ENCODE results near the gene DOCK2. TPM values are rescaled to one million over a fixed set of nuclear protein-coding genes. Genes with fewer than 3 reads are reported as not detected.

DOCK2 gene
- total and polyA plus RNA-seq, 2 experiments from 2014 or later = 6.5 to 10.4 TPM

DNA sequence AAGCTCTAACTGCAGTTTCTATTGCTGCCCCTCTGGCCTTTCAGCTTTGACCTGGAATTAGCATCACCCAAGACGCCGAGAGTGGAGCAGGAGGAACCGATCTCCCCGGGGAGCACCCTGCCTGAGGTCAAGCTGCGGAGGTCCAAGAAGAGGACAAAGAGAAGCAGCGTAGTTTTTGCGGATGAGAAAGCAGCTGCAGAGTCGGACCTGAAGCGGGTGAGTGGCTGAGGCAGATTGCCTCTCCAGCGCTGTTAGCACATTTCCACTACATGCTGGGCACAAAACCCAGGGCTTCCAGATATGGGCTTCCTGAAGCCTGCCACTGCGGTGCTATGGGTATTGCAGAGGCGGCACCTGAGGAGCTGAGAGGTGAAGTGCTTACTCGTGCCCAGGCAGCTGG, 441.9 kb downstream of the DOCK2 start:
- Histone ChIP-seq H3K9me2 (ENCODE audit: insufficient read depth) (no peaks in the 10 kb centered on the region), H3K27me3 (replicated peaks; ENCODE audit: insufficient read depth) (no peaks in the 10 kb centered on the region), H3K27ac (no peak overlapping the region), H3K36me3 (ENCODE audit: low read depth) (no peaks in the 10 kb centered on the region), H4K20me1 (ENCODE audit: insufficient read depth) (no peaks in the 10 kb centered on the region), H3K9me3 (ENCODE audit: low read depth) (no peaks in the 10 kb centered on the region), H3K9ac (no peak overlapping the region), H3K4me3 (no peak overlapping the region), H3K79me2 (ENCODE audit: insufficient read depth) (no peaks in the 10 kb centered on the region), H2AFZ (no peak overlapping the region), H3F3A (ENCODE audit: insufficient read depth) (no peaks in the 10 kb centered on the region), H3K4me1 (ENCODE audit: insufficient read depth) (no peaks in the 10 kb centered on the region), H3K4me2 (ENCODE audit: unreplicated experiment) (no peak overlapping the region)
- in situ Hi-C loops (cut with MboI) = loop anchor here (25.0 kb wide), 1 partner anchor 533 kb away; no protein-coding TSS in a partner anchor
- WGBS, 2 experiments (ENCODE audit: low coverage in 1 of 2, low lambda C conversion rate in 2 of 2, missing lambda C conversion rate in 2 of 2) = 79% methylated on average over 13 of the region's 13 CpGs
- no peak for DNase-seq
- no peak for TF ChIP-seq EZH2 (IDR thresholded peaks at IDR 0.05; ENCODE audit: insufficient read depth, poor library complexity, severe bottlenecking)
- TF ChIP-seq EZH2phosphoT487 (IDR thresholded peaks at IDR 0.05; ENCODE audit: insufficient read depth, low read depth) = no peak

- no peak overlapping the region for H3K9ac ChIP-seq
- TF ChIP-seq EZH2phosphoT487 (IDR thresholded peaks at IDR 0.05; ENCODE audit: insufficient read depth, low read depth) (no peak), EZH2 (IDR thresholded peaks at IDR 0.05; ENCODE audit: insufficient read depth, poor library complexity, severe bottlenecking) (no peak)
- no peaks in the 10 kb centered on the region for H3K79me2 ChIP-seq (ENCODE audit: insufficient read depth)
- no peaks in the 10 kb centered on the region for H4K20me1 ChIP-seq (ENCODE audit: insufficient read depth)
- no peak overlapping the region for H2AFZ ChIP-seq
- no peak overlapping the region for H3K27ac ChIP-seq
- no peaks in the 10 kb centered on the region for H3K27me3 ChIP-seq (replicated peaks; ENCODE audit: insufficient read depth)
- in situ Hi-C loops (cut with MboI) = loop anchor here (25.0 kb wide), 1 partner anchor 532 kb away; no protein-coding TSS in a partner anchor
- H3K9me2 ChIP-seq (ENCODE audit: insufficient read depth) = no peaks in the 10 kb centered on the region
- no peak overlapping the region for H3K4me2 ChIP-seq (ENCODE audit: unreplicated experiment)
- H3K9me3 ChIP-seq (ENCODE audit: low read depth) = no peaks in the 10 kb centered on the region
- WGBS, 2 experiments (ENCODE audit: low coverage in 1 of 2, low lambda C conversion rate in 2 of 2, missing lambda C conversion rate in 2 of 2) = 100% methylated on average over 1 of the region's 1 CpG
- H3F3A ChIP-seq (ENCODE audit: insufficient read depth) = no peaks in the 10 kb centered on the region
- H3K36me3 ChIP-seq (ENCODE audit: low read depth) = no peaks in the 10 kb centered on the region
- no peaks in the 10 kb centered on the region for H3K4me1 ChIP-seq (ENCODE audit: insufficient read depth)
- no peak for DNase-seq
- no peak overlapping the region for H3K4me3 ChIP-seq
Observed at GRCh38 chr5:170080217-170080616, 443.1 kb downstream of the DOCK2 start.

DNA sequence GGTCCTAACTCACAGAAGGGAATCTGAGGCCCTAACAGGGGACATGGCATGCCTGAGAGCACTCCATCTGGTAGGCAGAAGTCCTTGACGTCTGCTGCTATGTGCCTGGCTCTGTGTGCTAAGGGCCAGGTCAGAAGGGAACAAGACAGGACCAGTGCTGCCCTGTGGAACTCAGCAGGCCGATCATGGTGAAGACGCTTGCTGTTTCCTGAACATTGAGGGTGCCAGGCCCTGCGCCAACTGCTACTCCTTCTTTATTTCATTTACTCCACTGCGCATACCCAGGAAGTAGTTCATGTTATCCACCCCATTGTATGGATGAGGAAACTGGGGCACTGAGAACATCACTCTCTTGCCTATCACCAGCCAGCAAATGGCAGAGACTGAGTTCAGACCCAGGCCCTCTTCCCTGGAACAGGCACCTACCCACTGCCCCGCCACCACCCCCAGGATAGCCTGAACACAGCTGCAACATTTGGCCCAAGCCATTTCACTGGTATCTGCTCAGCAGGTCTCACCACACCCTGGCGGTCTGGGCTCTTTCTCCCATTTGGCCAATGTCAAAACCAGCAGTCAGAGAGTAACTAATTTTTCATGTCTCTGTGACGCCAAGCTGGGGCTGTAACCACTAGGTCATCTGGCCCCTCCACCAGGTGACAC, 443.8 kb downstream of the DOCK2 start:
- no peaks in the 10 kb centered on the region for H3K9me2 ChIP-seq (ENCODE audit: insufficient read depth)
- WGBS, 2 experiments (ENCODE audit: low coverage in 1 of 2, low lambda C conversion rate in 2 of 2, missing lambda C conversion rate in 2 of 2) = 69 to 79% methylated on average over 7 to 8 of the region's 8 CpGs
- H4K20me1 ChIP-seq (ENCODE audit: insufficient read depth) = no peaks in the 10 kb centered on the region

DNA sequence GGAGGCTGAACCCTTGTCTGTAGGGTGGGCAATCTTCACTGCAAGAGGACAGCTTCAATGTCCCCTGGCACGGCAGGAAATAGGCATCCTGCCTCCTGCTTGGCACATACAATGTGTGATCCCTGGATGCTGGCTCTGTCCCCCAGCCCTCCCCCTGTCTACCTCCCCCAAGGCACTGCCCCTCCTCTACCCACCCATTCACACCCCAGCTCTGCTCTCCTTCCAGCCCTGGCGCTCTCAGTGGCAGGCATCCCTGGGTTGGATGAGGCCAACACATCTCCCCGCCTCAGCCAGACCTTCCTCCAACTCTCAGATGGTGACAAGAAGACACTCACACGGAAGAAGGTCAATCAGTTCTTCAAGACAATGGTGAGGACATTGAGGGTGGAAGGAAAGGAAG, 444.5 kb downstream of the DOCK2 start:
- no peaks in the 10 kb centered on the region for H3K27me3 ChIP-seq (replicated peaks; ENCODE audit: insufficient read depth)
- 67 to 74% methylated on average over 4 of the region's 4 CpGs for WGBS, 2 experiments (ENCODE audit: low coverage in 1 of 2, low lambda C conversion rate in 2 of 2, missing lambda C conversion rate in 2 of 2)
- no peaks in the 10 kb centered on the region for H4K20me1 ChIP-seq (ENCODE audit: insufficient read depth)
- no peaks in the 10 kb centered on the region for H3K79me2 ChIP-seq (ENCODE audit: insufficient read depth)
- TF ChIP-seq EZH2phosphoT487 (IDR thresholded peaks at IDR 0.05; ENCODE audit: insufficient read depth, low read depth) (no peak), EZH2 (IDR thresholded peaks at IDR 0.05; ENCODE audit: insufficient read depth, poor library complexity, severe bottlenecking) (no peak)
- no peak for DNase-seq
- no peak overlapping the region for H3K9ac ChIP-seq
- H3K36me3 ChIP-seq (ENCODE audit: low read depth) = no peaks in the 10 kb centered on the region
- H3F3A ChIP-seq (ENCODE audit: insufficient read depth) = no peaks in the 10 kb centered on the region
- no peaks in the 10 kb centered on the region for H3K9me2 ChIP-seq (ENCODE audit: insufficient read depth)
- no peaks in the 10 kb centered on the region for H3K4me1 ChIP-seq (ENCODE audit: insufficient read depth)
- H2AFZ ChIP-seq = no peak overlapping the region
- H3K4me2 ChIP-seq (ENCODE audit: unreplicated experiment) = no peak overlapping the region
- H3K4me3 ChIP-seq = no peak overlapping the region
- no peaks in the 10 kb centered on the region for H3K9me3 ChIP-seq (ENCODE audit: low read depth)
- H3K27ac ChIP-seq = no peak overlapping the region
- in situ Hi-C loops (cut with MboI) = loop anchor here (25.0 kb wide), 1 partner anchor 531 kb away; no protein-coding TSS in a partner anchor

More for the DNA sequence above, 443.8 kb downstream of the DOCK2 start:
- Histone ChIP-seq H3K9me3 (ENCODE audit: low read depth) (no peaks in the 10 kb centered on the region), H3K4me2 (ENCODE audit: unreplicated experiment) (no peak overlapping the region), H3K36me3 (ENCODE audit: low read depth) (no peaks in the 10 kb centered on the region), H3K27me3 (replicated peaks; ENCODE audit: insufficient read depth) (no peaks in the 10 kb centered on the region), H3F3A (ENCODE audit: insufficient read depth) (no peaks in the 10 kb centered on the region), H3K9ac (no peak overlapping the region), H3K4me3 (no peak overlapping the region), H3K4me1 (ENCODE audit: insufficient read depth) (no peaks in the 10 kb centered on the region), H3K27ac (no peak overlapping the region), H2AFZ (no peak overlapping the region), H3K79me2 (ENCODE audit: insufficient read depth) (no peaks in the 10 kb centered on the region)
- no peak for TF ChIP-seq EZH2 (IDR thresholded peaks at IDR 0.05; ENCODE audit: insufficient read depth, poor library complexity, severe bottlenecking)
- TF ChIP-seq EZH2phosphoT487 (IDR thresholded peaks at IDR 0.05; ENCODE audit: insufficient read depth, low read depth) = no peak
- no peak for DNase-seq
- in situ Hi-C loops (cut with MboI) = loop anchor here (25.0 kb wide), 1 partner anchor 531 kb away; no protein-coding TSS in a partner anchor
